PC-3 (cell line): Measurements from ENCODE around the gene KAT2B.

Experiments used
- EZH2 ChIP-seq: fragments of 300-600 bp; sonication (generic); IDR thresholded peaks from one replicate; pipeline ENCODE4 v1.6.1; 2017; ENCODE audit warnings: antibody characterized with exemption, mild to moderate bottlenecking, low read length; ENCODE audit not compliant: unreplicated experiment
- EZH2phosphoT487 ChIP-seq: fragments of 300-600 bp; sonication (generic); IDR thresholded peaks from 2 replicates; pipeline ENCODE4 v1.6.1; 2018; ENCODE audit warnings: mild to moderate bottlenecking, antibody characterized with exemption, low read length, borderline replicate concordance
- TF ChIP-seq, protein P1 (sequence below): fragments of 300-600 bp; sonication (generic); conservative IDR thresholded peaks from 2 replicates; pipeline ENCODE4 v1.5.1; 2017; ENCODE audit warnings: antibody characterized with exemption, low read depth, mild to moderate bottlenecking, low read length

DNA sequence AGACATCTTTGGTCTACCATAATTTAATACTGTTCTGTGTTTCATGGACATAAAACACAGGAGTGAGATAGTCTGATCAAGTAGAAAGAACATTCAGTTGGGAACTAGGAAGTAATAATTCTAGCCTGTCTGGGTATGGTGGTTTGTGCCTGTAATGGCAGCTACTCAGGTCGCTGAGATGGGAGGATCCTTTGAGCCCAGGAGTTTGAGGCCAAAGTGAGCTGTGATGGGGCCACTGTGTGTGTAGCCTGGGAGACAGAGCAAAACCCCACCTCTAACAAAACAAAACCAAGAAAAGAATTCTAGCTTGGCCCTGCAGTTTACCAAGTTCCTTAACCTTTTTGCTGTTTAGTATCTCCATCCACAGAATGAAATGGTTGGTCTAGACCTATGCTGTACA is 36.8 kb downstream of the KAT2B start:
- TF ChIP-seq, protein P1, sequence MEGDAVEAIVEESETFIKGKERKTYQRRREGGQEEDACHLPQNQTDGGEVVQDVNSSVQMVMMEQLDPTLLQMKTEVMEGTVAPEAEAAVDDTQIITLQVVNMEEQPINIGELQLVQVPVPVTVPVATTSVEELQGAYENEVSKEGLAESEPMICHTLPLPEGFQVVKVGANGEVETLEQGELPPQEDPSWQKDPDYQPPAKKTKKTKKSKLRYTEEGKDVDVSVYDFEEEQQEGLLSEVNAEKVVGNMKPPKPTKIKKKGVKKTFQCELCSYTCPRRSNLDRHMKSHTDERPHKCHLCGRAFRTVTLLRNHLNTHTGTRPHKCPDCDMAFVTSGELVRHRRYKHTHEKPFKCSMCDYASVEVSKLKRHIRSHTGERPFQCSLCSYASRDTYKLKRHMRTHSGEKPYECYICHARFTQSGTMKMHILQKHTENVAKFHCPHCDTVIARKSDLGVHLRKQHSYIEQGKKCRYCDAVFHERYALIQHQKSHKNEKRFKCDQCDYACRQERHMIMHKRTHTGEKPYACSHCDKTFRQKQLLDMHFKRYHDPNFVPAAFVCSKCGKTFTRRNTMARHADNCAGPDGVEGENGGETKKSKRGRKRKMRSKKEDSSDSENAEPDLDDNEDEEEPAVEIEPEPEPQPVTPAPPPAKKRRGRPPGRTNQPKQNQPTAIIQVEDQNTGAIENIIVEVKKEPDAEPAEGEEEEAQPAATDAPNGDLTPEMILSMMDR, result no peak
- TF ChIP-seq EZH2 (no peak), EZH2phosphoT487 (no peak)
